ENCODE measurements around the gene PIWIL1.

The PIWIL1 gene

GRCh38 chr12:130338794-130339601 is 1.3 kb downstream of the PIWIL1 start:
- no peak for DNase-seq

- no peak for DNase-seq
Measured at GRCh38 chr12:130339951-130340350, 2.3 kb downstream of the PIWIL1 start.

- DNase-seq = no peak
Measured at GRCh38 chr12:130342442-130342841, 4.8 kb downstream of the PIWIL1 start.

- no peak for DNase-seq
Measured at GRCh38 chr12:130342842-130343241, 5.2 kb downstream of the PIWIL1 start.

- no peak for DNase-seq
Measured at GRCh38 chr12:130344529-130344928, 6.8 kb downstream of the PIWIL1 start.

GRCh38 chr12:130345292-130345691 is 7.6 kb downstream of the PIWIL1 start:
- no peak for DNase-seq

GRCh38 chr12:130347588-130347987 is 9.9 kb downstream of the PIWIL1 start:
- DNase-seq = no peak

GRCh38 chr12:130350715-130351114 is 13.0 kb downstream of the PIWIL1 start:
- DNase-seq = no peak

- no peak for DNase-seq
Measured at GRCh38 chr12:130351326-130351725, 13.6 kb downstream of the PIWIL1 start.

GRCh38 chr12:130353081-130353480 is 15.4 kb downstream of the PIWIL1 start:
- no peak for DNase-seq

- no peak for DNase-seq
Measured at GRCh38 chr12:130354407-130354806, 16.7 kb downstream of the PIWIL1 start.

GRCh38 chr12:130356222-130356621 is 18.5 kb downstream of the PIWIL1 start:
- no peak for DNase-seq

GRCh38 chr12:130357241-130357640 is 19.6 kb downstream of the PIWIL1 start:
- no peak for DNase-seq

GRCh38 chr12:130357729-130358330 is 20.1 kb downstream of the PIWIL1 start:
- DNase-seq = no peak

- DNase-seq = no peak
Measured at GRCh38 chr12:130362060-130362459, 24.4 kb downstream of the PIWIL1 start.

- DNase-seq = no peak
Measured at GRCh38 chr12:130364578-130364977, 26.9 kb downstream of the PIWIL1 start.

GRCh38 chr12:130366159-130366558 is 28.5 kb downstream of the PIWIL1 start:
- no peak for DNase-seq

GRCh38 chr12:130367003-130367402 is 29.3 kb downstream of the PIWIL1 start:
- DNase-seq = no peak

- DNase-seq = no peak
Measured at GRCh38 chr12:130367523-130367922, 29.8 kb downstream of the PIWIL1 start.

- no peak for DNase-seq
Measured at GRCh38 chr12:130369816-130370215, 32.1 kb downstream of the PIWIL1 start.

GRCh38 chr12:130371296-130371695 is 33.6 kb downstream of the PIWIL1 start:
- no peak for DNase-seq

- no peak for DNase-seq
Measured at GRCh38 chr12:130372936-130373335, 35.2 kb downstream of the PIWIL1 start.

- no peak for DNase-seq
Measured at GRCh38 chr12:130374083-130374482, 36.4 kb downstream of the PIWIL1 start.
